ENCODE data around the gene RABGGTA. TPM values are rescaled to one million over a fixed set of nuclear protein-coding genes. Genes with fewer than 3 reads are reported as not detected.
"Not testable (repeated sequence)": the region's sequence is repeated elsewhere in the genome, so short reads cannot be mapped to it uniquely, and the experiment has no call there.

Gene RABGGTA
- total and polyA plus RNA-seq, 2 donors = 9.5 to 23.4 TPM

DNA sequence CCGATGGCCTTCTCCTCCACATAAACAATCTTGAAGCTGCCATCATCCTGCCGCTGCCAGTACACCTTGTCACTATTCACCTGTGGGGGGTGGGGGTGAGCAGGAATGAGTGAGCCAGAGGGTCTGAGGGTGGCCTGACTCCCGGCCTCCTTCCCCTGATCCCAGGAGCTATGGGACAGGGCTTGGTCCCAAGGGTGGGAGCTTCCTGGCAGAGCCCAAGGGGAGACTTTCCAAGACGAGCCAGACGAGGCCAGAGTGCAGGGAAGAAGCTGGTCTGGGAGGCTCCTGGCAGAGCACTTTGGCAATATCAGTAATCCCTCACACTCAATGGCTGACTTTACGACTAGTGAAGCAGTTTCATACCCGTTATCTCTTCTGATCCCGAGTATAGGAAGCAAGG, 16.0 kb downstream of the RABGGTA start:
- H3K27ac ChIP-seq (ENCODE audit: low read depth) = no peak overlapping the region
- no peaks in the 10 kb centered on the region for H3K4me1 ChIP-seq (ENCODE audit: insufficient read depth)
- no peak overlapping the region for H3K4me3 ChIP-seq (ENCODE audit: low read depth, low read length)
- 81% methylated on average over 8 of the region's 8 CpGs for WGBS
- H3K36me3 ChIP-seq (ENCODE audit: insufficient read depth) = no peaks in the 10 kb centered on the region
- DNase-seq (ENCODE audit: extremely low spot score) = no peak

DNA sequence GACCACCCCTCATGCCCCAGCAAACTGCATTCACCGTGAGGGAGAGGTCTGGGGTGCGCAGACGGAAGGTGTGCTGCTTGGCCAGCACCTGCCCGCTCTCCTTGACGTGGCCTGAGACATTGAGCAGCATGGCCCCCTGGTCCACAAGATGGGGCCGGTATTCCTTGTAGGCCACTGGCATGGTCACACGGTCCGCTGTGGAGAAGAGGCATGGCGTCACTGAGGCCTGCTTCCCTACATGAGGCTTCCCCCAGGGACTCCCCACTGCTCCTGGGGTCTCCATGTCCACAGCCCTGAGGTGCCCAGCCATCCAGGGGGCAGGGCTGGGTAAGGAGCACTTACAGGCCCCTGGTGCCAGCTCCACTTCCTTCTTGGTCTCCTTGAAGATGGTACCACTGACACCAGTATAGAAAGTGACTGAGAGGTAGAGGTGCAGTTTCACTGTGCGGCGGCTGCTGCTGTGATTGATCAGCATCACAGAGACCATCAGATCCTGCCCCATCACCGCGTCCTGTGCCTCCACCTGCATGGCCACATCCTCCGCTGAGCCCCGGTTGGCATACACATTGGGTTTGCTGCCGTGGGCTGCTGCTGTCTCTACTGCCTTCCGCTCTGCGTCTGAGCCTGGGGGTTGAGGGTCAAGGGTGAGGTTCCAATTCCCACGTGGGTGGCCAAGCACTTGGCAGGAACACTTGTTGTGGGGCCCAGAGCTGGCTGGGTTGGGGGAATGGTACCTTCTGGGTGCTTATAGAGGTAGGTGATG, 16.6 kb downstream of the RABGGTA start:
- no peak overlapping the region for H3K27ac ChIP-seq (ENCODE audit: low read depth)
- DNase-seq (ENCODE audit: extremely low spot score) = no peak
- H3K36me3 ChIP-seq (ENCODE audit: insufficient read depth) = no peaks in the 10 kb centered on the region
- WGBS = 90% methylated on average over 19 of the region's 19 CpGs
- no peaks in the 10 kb centered on the region for H3K4me1 ChIP-seq (ENCODE audit: insufficient read depth)
- no peak overlapping the region for H3K4me3 ChIP-seq (ENCODE audit: low read depth, low read length)

GRCh38 chr14:24253936-24254335, 17.5 kb downstream of the RABGGTA start:
- no peak overlapping the region for H3K4me3 ChIP-seq (ENCODE audit: low read depth, low read length)
- 81% methylated on average over 7 of the region's 7 CpGs for WGBS
- no peak for DNase-seq (ENCODE audit: extremely low spot score)

GRCh38 chr14:24252289-24253124, 18.9 kb downstream of the RABGGTA start:
- Histone ChIP-seq H3K4me3 (ENCODE audit: low read depth, low read length) (no peak overlapping the region), H3K36me3 (ENCODE audit: insufficient read depth) (no peaks in the 10 kb centered on the region), H3K4me1 (ENCODE audit: insufficient read depth) (no peaks in the 10 kb centered on the region), H3K27ac (ENCODE audit: low read depth) (no peak overlapping the region)
- WGBS = 78% methylated on average over 11 of the region's 11 CpGs
- DNase-seq (ENCODE audit: extremely low spot score) = no peak

More at GRCh38 chr14:24253936-24254335, 17.5 kb downstream of the RABGGTA start:
- Histone ChIP-seq H3K27ac (ENCODE audit: low read depth) (no peak overlapping the region), H3K4me1 (ENCODE audit: insufficient read depth) (no peaks in the 10 kb centered on the region), H3K36me3 (ENCODE audit: insufficient read depth) (no peaks in the 10 kb centered on the region)

- no peak overlapping the region for H3K27ac ChIP-seq (ENCODE audit: low read depth)
- no peak overlapping the region for H3K4me3 ChIP-seq (ENCODE audit: low read depth, low read length)
- no peaks in the 10 kb centered on the region for H3K36me3 ChIP-seq (ENCODE audit: insufficient read depth)
- no peak for DNase-seq (ENCODE audit: extremely low spot score)
- WGBS = 80% methylated on average over 1 of the region's 1 CpG
- no peaks in the 10 kb centered on the region for H3K4me1 ChIP-seq (ENCODE audit: insufficient read depth)
Observed at GRCh38 chr14:24251880-24252288, 19.5 kb downstream of the RABGGTA start.

GRCh38 chr14:24250354-24250753, 21.0 kb downstream of the RABGGTA start:
- H3K36me3 ChIP-seq (ENCODE audit: insufficient read depth) = no peaks in the 10 kb centered on the region
- no peak overlapping the region for H3K4me3 ChIP-seq (ENCODE audit: low read depth, low read length)
- no peak overlapping the region for H3K27ac ChIP-seq (ENCODE audit: low read depth)
- DNase-seq (ENCODE audit: extremely low spot score) = no peak
- no peaks in the 10 kb centered on the region for H3K4me1 ChIP-seq (ENCODE audit: insufficient read depth)
- WGBS = 56% methylated on average over 4 of the region's 4 CpGs

DNA sequence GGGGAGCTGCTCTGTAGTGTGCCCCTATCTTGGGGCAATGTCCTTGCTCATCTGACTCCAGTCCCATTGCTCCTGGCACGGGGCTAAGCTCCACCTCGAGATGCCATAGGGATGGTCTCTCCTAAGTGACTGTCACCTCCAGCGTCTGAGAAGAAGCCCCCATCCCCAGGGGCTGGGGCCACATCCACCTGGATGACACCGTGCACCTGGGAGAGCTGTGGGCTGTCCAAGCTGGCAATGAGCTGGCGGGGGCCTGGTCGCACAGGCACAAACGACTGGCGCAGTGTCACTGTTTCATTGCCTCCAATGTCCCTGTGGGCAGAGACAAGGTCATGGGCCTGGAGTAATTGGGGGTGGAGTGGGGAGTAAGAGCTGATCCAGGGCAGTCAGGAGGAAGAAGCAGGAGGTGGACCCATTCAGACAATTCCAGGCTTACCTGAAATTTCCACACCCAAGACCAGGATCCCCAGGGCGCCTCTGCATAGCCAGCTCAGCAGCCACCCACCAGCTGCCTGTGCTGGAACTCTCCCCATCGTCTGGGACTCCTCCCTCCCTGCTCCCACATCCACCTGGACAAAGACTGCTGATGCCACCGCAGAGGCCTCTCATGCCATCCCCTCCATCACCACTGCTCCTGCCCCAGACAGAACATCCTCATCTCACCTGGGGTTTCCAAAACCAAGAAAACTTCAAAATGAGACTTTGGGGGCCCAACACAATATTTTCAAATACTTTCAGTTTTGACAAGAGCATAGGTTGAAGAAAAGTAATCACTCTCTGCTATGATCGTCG, 22.0 kb downstream of the RABGGTA start:
- DNase-seq (ENCODE audit: extremely low spot score) = no peak
- WGBS = 75% methylated on average over 13 of the region's 13 CpGs
- Histone ChIP-seq H3K4me1 (ENCODE audit: insufficient read depth) (no peaks in the 10 kb centered on the region), H3K27ac (ENCODE audit: low read depth) (no peak overlapping the region), H3K36me3 (ENCODE audit: insufficient read depth) (no peaks in the 10 kb centered on the region), H3K4me3 (ENCODE audit: low read depth, low read length) (no peak overlapping the region)

DNA sequence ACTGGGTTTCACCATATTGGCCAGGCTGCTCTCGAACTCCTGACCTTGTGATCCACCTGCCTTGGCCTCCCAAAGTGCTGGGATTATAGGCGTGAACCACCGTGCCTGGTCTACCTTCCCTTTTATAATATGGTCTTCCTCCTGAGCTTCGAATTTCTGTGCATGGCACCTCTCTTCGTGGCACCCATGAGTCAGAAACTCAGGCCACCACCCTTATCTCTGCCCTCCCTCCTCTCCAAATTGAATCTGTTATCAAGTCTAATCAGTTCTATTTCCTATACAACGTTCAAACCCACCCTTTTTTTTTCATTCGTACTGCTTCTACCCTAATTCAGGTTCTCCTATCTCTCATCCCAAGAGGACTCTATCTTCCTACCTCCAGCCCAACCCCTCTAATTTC, 24.0 kb downstream of the RABGGTA start:
- WGBS = 72% methylated on average over 7 of the region's 7 CpGs
- DNase-seq (ENCODE audit: extremely low spot score) = no peak
- no peaks in the 10 kb centered on the region for H3K36me3 ChIP-seq (ENCODE audit: insufficient read depth)
- no peak overlapping the region for H3K4me3 ChIP-seq (ENCODE audit: low read depth, low read length)
- H3K4me1 ChIP-seq (ENCODE audit: insufficient read depth) = no peaks in the 10 kb centered on the region
- no peak overlapping the region for H3K27ac ChIP-seq (ENCODE audit: low read depth)

- no peak overlapping the region for H3K27ac ChIP-seq (ENCODE audit: low read depth)
- H3K4me3 ChIP-seq (ENCODE audit: low read depth, low read length) = no peak overlapping the region
- H3K4me1 ChIP-seq (ENCODE audit: insufficient read depth) = no peaks in the 10 kb centered on the region
- 90% methylated on average over 3 of the region's 3 CpGs for whole genome bisulfite sequencing
- no peaks in the 10 kb centered on the region for H3K36me3 ChIP-seq (ENCODE audit: insufficient read depth)
- DNase-seq (ENCODE audit: extremely low spot score) = no peak
Observed at GRCh38 chr14:24246765-24247212, 24.6 kb downstream of the RABGGTA start.

- 92% methylated on average over 11 of the region's 11 CpGs for WGBS
- H3K4me1 ChIP-seq (ENCODE audit: insufficient read depth); H3K36me3 ChIP-seq (ENCODE audit: insufficient read depth); H3K4me3 ChIP-seq (ENCODE audit: low read depth, low read length); DNase-seq (ENCODE audit: extremely low spot score); H3K27ac ChIP-seq (ENCODE audit: low read depth): not testable (repeated sequence)
Observed at GRCh38 chr14:24245350-24245749, 26.0 kb downstream of the RABGGTA start.

- peaks cover 3% of the 10 kb centered on the region for H3K36me3 ChIP-seq (ENCODE audit: insufficient read depth)
- peak overlapping the region; percentile 87 for H3K27ac ChIP-seq (ENCODE audit: low read depth)
- no peak for DNase-seq (ENCODE audit: extremely low spot score)
- 59% methylated on average over 10 of the region's 10 CpGs for WGBS
- peak overlapping the region; percentile 71 for H3K4me3 ChIP-seq (ENCODE audit: low read depth, low read length)
- no peaks in the 10 kb centered on the region for H3K4me1 ChIP-seq (ENCODE audit: insufficient read depth)
Observed at GRCh38 chr14:24243336-24243836, 28.0 kb downstream of the RABGGTA start.

- under 1% methylated on average over 39 of the region's 39 CpGs for WGBS
- DNase-seq (ENCODE audit: extremely low spot score) = peak; percentile 88
- Histone ChIP-seq H3K4me3 (ENCODE audit: low read depth, low read length) (peak overlapping the region; percentile 71), H3K4me1 (ENCODE audit: insufficient read depth) (no peaks in the 10 kb centered on the region), H3K27ac (ENCODE audit: low read depth) (peak overlapping the region; percentile 98), H3K36me3 (ENCODE audit: insufficient read depth) (peaks cover 3% of the 10 kb centered on the region)
Observed at GRCh38 chr14:24241829-24242443, 29.5 kb downstream of the RABGGTA start.

All from urinary bladder (tissue), 4 donors.